Measurements from ENCODE around the gene CTAGE15.
"Not testable (repeated sequence)": the region's sequence is repeated elsewhere in the genome, so short reads cannot be mapped to it uniquely, and the experiment has no call there.

DNA sequence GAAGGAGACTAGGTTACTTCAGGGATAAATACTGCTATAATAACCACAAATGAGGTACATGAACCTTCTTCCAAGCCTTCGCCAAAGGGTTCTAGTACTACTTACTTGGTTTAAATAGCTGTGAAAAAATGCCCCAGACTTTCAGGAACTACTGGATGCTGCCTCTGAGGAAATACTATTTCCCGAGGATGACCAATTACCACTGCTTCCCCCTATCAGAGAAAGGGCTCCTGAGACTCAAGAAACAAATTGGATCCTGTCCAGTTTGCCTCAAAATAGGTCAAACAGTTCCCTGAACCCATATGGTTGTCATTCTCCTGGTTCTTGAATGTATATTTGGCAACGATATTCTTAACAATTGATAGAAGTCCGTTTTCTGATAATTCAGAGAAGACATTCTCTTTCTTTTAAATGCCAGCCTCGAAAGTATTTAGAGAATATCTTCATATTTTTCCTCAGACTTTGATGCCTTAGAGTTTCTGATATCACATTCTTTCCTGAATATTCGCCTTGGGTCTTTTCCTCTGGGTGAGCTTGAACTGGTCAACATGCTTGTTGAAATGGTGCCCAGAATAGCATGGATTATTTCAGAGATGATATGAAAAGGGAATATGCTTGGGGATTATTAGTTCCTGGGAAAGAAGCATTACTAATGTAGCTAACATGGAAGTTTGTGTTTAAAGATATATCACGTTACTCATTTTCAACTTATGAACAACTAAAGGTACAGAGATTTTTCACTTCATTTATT is 28.1 kb upstream of the CTAGE15 start:
- TF ChIP-seq CTCF, POLR2A, POLR2AphosphoS5, EP300 (IDR thresholded peaks at IDR 0.05): not testable (repeated sequence)
